Measurements from ENCODE around the gene PANX3.

The PANX3 gene

DNA sequence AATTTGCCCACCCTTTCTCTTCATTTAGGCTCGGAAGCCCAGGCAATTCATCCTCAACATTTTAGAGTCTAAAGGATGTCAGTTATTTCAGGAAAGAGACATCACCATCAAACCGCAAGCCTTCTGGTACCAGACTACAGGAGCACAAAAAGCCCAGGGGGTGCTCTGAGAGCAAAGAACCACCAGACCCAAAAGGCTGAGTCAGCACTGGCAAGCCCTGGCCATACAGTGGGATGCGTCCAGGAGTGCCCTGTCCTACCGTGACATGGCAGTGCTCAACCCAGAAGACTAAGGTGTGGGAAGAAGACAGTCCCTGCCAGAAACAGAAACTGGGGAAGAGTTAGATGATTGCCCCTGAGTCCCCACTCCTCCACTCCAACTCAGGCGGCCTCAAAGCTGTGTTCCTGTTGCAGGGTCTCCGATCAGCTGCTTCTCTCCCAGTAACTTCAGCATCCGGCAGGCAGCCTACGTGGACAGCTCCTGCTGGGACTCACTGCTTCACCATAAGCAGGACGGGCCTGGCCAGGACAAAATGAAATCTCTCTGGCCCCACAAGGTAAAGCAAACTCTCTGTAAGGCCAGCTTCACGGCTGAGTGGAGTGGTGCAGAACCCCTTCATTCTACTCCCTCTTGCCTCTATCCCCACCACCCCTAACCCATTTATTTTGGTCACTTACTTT, 1.5 kb downstream of the PANX3 start:
- no peak for DNase-seq

DNA sequence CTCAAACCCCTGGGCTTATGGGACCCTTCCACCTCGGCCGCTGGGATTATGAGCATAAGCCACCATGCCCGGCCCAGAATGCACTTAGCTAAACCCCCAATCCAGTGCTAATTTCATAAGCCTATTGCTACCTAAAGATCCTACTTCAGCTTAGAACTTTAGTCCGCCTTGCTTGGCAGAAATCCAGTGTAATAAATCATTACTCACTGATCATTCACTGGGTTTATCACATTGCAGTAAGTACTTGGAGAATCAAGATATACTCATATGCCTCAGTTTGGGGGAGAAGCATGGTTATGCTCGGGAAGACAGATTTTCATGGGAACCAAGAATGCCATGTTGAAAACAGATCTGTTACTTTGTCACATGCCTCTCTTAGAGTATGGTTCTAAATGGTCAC, 7.6 kb downstream of the PANX3 start:
- DNase-seq = no peak

DNA sequence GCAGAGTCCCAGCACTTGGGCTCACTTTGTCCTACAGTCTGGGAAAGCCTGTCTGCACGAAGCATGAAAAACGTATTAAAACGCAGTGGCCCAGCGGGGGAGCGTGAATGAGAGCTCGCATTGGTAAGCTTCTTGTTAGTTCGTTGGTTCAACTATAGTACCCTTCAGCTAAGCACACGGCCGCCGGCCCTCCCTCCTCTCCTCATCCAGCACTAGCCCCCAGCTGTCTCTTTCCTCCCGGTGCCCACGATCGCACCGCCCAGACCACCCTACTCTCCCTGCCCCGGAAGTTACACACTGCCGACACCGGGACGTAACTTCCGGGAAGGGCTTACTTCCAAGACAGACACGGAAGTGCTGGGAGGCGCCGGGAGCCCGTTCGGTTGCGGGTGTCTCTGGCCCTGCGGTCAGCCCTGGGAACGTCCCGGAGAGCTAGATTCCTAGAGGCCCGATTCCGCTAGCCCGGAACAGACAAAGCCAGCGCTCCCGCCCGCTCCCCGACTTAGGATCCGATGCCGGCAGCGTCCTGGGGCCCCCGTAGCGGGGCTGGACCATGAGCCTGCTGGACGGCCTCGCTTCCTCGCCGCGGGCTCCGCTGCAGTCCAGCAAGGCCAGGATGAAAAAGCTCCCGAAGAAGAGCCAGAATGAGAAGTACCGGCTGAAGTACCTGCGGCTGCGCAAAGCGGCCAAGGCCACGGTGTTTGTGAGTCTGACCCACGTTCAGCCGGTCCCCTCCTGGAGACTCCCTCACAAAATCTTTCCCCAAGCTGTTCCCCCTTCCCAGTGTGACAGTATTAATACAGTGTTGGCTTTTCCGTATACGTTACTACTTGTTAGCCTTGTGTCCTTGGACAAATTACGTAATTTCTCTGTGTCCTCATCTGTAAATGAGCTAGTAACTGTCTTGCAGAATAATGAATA, 11.6 kb downstream of the PANX3 start, which contains the start of gene TBRG1:
Gene TBRG1, plus strand, starts transcription at position 334 of the 921 bp plus-strand sequence. Its CDS starts 220 bp downstream, at position 554.
- peak; percentile 42 to 95 (median 86) for DNase-seq

DNA sequence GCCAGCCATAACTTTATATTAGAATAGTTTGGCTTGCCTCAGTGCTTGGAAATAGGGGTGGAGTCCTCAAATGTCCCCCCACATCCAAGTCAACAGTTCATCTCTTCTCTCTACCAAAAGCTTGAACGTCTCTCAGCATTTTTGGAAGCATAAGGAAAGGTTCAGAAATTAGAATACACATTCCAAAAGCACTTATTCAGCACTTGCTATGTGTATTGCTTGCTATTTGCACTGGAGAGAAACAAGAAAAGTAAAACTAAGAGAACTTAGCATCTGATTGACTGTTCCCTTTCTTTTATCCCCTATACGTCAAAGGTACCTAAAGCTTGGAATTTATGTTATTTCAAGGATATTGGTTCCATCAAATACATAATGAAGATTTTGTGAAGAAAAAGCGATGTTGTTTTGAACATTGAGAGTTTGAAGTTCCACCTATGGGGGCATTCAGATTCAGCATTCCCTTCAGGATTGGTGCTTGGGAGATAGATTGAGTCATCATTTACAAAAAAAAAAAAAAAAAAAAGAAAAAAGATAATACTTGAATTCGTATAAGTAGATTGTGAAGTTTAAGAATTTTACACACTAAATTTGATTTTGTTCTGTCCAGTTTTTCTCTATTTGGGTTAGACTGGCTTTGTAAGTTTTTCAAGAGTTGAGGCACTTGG, 12.8 kb downstream of the PANX3 start:
- DNase-seq = no peak

DNA sequence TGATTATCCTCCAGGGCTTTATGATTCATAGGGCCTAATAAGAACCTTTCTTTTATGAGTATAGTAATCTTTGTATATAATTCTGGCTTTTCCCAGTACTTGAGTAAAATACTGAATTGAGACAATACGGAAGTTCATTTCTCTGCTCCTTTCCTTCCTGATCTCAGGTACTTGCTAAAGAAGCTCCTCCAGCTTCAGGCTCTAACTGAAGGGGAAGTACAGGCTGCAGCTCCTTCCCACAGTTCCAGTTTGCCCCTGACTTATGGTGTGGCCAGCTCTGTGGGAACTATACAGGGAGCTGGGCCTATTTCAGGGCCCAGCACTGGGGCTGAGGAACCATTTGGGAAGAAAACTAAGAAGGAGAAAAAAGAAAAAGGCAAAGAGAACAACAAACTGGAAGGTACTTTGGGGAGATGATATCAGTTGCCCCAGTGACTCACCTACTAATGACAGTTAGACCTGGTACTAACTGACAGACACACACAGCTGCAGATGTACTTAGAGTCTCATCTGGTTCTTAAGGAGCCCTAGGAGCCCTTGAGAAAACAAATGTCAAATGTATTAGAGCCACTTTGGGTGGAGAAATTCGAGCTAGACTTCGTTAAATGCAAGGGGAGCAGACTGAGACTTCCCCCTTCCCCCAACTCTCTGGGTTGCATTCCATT, 14.4 kb downstream of the PANX3 start:
- DNase-seq = no peak

DNA sequence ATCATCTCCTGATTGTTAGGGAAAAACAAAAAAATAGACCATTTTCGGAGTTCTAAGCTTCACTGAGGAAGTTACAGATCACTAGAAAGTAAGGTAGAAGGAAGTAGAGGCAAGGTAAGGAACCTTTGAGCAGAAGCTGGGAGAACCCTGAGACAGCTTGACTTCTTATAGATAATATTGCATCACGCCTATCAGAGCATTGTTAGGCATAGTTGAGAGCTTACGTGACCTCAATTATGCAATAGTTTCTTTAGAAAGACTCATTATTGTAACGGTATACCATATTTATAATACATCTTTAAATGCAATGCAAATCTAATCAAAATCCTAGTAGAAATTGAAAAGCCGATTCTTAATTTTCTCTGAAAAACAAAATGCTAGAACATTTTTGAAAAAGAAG, 16.3 kb downstream of the PANX3 start:
- no peak for DNase-seq

DNA sequence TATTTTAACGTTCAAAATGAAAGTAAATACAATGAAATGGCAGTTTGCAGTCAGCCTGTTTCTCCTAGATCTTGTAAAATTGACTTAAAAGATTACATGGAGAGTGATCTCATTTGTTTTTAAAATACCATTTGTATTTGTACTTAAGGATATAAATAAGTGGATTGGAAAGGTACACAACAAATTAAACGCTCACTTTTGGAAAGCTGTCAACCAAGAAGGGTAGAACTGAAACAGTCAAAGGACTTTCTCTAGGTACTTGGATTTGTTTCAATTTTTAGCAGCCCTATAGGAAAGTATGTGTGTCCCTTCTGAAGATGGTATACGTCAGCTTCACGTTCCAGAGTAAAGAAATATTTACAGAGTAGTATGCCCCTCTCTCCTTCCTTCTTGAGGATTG, 18.7 kb downstream of the PANX3 start:
- no peak for DNase-seq

DNA sequence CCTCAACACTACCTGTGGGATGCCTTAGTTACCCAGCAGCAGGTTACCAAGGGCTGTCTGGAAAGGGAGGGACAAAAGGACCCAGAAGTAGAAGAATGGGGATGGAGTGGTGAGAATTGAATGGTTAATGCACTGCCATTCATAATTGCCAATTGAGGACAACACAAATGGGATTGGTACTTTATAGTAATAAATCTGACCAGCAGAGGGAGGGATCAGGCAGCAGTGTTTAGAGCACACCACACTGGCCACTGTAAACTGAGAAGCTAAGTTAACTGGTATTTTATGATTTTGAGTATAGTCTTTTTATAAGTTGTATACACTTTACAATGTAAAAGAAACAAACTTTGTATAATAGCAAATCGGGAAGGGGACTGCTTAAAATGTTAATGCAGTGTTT, 22.1 kb downstream of the PANX3 start:
- DNase-seq = no peak

DNA sequence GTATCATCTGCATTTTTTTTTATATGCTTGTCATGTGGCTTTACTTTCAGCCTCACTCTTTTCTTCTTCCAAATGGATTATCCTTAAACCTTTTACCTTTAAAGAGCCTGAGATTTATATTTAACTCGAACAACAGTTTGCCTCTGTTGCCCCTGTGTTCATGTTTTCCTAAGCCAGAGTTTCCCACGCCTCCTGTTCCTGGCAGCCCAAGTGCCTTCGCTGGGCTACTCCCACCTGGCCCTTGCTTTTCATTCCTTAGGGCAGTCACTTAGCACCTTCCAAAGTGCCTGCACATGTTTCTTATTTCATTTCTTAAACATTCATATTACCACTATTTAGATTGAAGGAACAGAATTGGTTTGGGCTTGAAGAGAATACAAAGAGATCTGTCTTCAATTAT, 24.7 kb downstream of the PANX3 start:
- DNase-seq = no peak

DNA sequence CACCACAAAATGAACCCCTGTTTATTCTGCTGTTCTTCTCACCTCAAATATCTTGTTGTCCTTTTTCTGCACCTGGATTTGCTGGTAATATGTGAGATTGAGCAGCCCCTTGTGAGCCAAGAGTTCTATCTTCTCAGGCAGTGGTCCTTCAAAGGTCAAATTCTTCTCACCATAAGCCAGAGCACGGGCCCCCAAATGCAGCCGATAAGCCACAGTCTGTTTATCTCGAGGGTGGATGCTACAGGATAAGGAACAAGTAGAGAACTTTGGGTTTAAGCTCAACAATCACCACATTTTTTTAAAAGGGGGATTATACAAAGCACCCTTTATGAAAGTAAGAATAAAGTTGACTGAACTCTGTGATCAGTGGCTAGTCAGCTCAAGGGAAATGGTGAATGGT, 27.3 kb downstream of the PANX3 start:
- DNase-seq = no peak

DNA sequence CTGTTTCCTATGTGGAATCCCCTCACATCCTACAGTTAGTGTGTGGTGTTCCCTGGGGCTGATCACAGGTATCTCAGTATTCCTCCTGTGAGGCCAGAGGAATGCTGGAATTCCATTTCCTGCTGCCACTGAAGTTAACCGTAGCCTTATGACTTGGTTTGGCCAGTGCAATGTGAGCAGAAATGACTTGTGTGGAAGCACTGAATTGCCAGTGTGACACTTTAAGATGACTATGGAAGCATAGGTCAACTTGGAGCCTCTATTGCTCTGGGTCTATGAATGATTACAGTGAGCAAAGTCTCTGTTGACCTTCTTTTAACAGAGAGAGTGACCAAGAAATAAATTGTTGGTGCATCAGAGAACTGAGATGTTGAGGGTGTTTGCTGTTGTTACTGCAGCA, 28.0 kb downstream of the PANX3 start:
- no peak for DNase-seq

DNA sequence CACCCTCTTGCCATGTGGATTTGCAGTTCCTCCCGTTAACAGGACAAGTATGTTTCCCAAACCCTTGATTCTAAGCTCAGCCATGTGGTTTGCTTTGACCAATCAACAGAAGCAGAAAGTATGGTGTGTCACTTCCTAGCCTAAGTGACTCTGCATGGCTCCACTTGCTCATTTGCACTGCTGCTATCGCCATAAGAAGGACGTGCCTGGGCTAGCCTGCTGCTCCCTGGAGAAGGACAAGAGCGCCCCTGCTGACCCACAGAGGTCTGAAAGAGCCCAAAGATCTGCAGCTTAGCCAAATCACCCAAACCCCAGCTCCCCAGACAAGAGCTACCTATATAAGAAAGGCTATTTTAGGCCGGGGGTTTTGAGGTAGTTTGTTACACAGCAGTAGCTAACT, 29.4 kb downstream of the PANX3 start:
- no peak for DNase-seq

DNA sequence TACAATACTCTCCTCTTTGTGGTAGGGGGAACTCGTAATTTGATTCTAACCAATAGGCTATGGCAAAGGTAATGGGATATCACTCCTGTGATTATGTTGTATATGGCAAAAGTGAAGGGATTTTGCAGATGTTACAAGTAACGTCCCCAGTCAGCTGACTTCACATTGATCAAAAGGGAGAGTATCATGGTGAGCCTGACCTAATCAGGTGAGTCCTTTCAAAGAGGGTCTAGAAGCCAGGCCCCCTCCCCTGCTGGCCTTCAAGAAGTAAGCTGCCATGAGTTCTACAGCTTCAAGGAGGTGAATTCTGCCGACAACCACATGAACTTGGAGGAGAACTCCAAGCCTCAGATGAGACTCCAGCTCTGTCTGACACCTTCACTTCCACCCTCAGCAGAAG, 31.4 kb downstream of the PANX3 start:
- DNase-seq = no peak

DNA sequence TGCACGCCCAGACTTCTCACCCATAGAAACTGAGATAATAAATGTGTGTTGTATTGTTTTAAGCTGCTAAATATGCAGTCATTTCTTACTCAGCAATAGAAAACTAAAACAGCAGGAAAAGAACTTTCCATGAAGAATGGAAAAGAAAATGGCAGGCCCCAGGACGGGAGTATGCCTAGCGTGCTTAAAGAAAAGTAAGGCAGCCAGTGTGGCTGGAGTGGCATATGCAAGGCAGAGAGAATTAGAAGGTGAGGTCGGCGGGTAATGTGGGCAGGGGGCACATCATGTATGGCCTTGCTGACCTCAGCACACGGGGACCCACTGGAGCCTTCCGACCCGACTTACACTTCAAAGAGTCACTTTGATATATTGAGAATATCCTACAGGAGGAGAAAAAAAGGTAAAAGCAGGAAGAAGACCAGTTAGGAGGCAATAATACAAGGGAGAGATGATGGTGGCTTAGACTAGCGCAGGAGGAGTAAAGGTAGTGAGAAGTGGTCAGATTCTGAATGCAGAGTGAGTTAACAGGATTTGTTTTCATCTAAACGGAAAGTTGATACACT, 31.9 kb downstream of the PANX3 start:
- DNase-seq = no peak

DNA sequence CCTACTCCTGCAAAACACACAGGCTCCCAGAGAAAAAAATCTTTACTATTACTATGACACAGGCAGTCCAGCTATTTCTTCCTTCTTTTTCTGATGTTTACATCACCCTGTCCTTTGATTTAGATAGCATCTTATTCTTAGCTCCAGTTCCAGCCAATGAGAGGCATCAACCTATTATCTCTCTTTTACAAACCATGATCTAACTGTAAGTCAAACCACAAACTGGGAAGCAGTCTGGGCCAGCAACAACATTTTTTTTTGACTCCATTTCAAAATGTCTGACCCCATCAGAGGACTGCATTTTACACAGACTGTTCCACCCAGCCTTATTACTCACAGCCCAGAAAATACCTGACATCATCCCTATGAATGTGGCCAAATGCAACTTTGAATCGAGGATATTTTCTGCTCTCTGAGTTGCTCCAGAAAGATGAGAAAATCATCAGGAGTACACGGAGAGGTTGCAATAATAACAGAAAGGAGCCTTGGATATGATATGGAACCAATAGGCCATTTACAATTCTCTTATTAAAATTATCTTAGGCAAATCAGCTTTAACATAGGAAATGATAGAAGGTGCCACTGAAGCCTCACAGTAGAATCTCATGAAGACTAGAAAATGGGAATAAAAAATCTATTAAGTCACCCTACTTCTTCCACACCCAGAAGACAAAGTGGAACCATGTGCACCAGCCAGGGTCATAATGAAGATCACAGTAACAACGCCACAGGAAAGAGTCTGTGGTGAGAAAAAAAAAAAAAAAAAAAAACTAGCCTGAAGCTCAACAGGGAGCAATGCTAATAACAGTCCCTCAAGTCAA, 32.6 kb downstream of the PANX3 start:
- no peak for DNase-seq

DNA sequence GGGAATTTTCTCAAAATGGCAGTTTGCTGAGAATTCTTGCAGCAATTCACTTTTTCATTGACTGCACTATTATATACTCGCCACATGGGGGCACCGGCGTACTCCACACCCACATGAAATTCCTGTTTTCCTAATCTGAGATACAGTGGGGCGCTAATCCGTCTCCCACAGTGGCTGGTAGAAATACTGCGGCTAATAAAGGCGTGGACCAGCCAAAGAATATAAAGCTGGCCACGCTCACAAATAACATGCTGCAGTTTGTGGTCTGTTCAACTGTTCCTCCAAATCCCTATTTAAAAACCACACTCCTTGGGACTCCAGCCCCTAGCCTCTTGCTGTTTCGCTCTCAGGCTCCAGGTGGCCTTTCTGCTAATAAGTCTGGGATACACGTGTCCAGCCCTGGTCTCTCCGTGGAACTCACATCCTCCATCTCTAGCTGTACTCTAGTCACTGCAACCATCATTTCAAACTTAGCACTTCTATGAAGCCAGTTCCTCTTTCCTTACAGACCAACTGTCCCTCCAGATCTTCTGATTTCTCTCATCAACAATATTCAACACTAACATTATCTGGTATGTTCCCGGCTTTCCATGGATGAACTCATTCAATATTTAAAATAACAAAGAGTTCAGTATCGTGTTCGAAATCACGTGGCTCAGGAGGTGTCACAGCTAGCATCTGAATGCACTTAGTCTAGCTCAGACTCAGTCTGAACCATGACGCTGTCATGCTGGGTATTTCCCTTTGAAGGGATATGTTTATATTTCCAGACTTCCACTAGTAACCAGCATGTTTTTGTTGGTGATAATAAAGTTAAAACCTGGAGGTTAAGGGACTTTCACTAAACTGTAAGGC, 33.4 kb downstream of the PANX3 start:
- DNase-seq = peak in 47 of 56 donors; percentile 2 to 78 (median 27)

DNA sequence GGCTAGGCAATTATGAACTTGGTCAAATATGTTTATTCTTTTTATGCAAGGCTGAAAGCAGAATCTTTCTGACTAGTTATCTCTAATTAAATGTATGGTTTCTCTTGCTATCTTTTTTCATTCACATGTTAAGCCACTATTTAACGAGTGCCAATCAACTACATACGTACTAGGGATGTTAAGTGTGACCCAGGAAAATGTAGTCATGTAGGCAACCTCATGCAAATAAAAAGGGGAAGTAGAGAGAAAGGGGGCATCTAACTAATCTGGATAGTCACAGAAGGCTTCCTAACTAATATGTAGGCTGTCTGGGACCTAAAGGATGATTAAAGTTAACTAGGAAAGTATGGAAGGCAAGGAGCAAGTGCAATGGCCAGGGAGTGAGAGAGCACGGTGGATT, 34.9 kb downstream of the PANX3 start:
- DNase-seq = no peak

DNA sequence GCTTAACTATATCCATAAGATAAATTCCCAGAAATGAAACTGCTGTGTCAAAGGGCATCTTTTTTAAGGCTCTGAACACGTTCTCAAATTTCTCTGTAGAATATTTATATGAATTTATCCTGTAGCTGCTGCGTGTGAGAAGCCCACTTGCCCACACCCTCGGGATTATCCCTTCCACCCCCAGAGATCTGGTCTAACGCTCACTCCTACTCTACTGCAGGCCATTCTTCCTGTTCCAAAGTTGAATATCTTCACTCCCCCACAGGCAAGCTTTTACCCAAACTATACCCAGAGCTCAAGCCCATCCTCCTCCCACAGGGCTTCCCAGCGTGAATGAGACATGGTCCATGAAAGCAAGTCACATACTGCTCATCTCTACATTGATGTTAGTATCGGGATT, 37.4 kb downstream of the PANX3 start:
- DNase-seq = no peak

All from nucleus accumbens (tissue), 56 donors.